AG08396 (cell line): ENCODE data around the gene CES4A.
"Not testable (repeated sequence)": the region's sequence is repeated elsewhere in the genome, so short reads cannot be mapped to it uniquely, and the experiment has no call there.

Source experiments
- DNase-seq: peaks from one replicate; pipeline ENCODE4 v3.0.0; 2012; ENCODE audit warnings: low spot score, mixed read lengths

Gene CES4A

DNA sequence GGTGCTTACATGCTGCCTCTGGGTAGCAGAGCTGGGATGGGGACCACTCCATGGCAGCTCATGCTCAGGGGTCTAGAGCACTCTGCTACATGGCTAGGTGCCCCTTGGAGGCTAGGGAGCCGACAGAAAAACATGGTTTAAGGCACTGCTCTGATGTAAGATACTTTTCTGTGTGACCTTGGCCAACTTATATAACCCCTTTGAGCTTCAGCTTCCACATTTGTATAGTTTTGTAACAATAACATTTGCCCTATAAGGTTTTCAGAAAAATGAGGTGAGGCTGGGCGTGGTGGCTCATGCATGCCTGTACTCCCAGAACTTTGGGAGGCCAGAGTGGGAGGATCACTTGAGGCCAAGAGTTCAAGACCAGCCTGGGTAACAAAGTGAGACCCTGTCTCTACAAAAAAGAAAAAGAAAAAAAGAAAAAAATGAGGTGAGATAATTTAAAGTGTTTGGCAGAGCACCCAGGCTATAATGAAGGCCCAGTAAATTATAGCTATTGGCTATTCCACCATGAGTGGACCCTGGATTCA is 3.2 kb downstream of the CES4A start:
- no peak for DNase-seq

- not testable (repeated sequence) for DNase-seq
Measured at GRCh38 chr16:66993558-66993957, 5.2 kb downstream of the CES4A start.

DNA sequence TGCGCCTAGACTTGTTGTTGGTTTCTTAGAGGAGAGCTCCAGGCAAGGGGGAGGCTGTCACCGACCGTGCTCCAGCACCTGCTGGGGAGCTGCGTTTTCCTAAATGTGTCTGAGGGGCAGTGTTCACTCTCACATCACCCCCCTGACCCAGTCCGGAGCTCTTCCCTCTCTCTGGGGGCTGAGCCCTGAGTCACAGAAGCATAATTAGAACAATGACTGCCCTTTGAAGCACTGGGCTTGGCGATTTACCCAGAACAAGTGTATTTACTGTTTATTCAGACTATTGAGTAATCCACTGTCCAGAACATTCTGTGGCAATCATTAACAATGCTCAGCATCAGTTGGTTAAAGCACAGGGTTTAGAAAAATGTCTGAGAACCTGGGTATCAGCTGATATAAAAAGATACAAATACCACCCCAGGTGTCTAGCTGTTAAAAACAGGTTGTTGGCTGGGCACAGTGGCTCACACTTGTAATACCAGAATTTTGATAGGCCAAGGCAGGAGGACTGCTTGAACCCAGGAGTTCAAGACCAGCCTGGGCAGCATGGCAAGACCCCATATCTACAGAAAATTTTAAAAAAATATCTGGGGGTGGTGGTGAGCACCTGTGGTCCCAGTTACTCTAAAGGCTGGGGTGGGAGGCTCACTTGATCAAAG is 8.1 kb downstream of the CES4A start:
- DNase-seq, result peak; percentile 75

DNA sequence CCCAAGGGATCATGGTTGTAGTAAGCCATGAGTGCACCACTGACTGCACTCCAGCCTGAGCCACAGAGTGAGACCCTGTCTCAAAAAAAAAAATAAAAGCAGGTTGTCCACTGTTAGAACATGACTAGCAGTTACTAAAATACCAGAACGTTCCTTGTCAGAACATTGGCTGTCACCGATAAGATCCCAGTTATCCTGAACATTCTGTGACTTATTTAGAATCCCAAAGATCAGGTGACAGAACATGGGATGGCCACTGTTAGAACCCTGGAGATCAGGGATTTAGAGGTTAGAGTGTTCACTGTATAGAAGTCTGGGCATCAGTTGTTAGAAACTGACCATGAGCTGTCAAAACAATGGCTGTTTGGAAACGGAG is 8.6 kb downstream of the CES4A start:
- DNase-seq, result no peak

GRCh38 chr16:67000384-67001351 is 12.3 kb downstream of the CES4A start:
- peak; percentile 84 for DNase-seq

GRCh38 chr16:67001726-67002125 is 13.3 kb downstream of the CES4A start:
- DNase-seq, result no peak

GRCh38 chr16:67006930-67007658 is 18.7 kb downstream of the CES4A start:
- DNase-seq, result no peak

- DNase-seq, result no peak
Measured at GRCh38 chr16:67009158-67009557, 20.8 kb downstream of the CES4A start.

- DNase-seq, result no peak
Measured at GRCh38 chr16:67011274-67011673, 22.9 kb downstream of the CES4A start.

GRCh38 chr16:67013233-67013822 is 24.9 kb downstream of the CES4A start:
- DNase-seq, result no peak

DNA sequence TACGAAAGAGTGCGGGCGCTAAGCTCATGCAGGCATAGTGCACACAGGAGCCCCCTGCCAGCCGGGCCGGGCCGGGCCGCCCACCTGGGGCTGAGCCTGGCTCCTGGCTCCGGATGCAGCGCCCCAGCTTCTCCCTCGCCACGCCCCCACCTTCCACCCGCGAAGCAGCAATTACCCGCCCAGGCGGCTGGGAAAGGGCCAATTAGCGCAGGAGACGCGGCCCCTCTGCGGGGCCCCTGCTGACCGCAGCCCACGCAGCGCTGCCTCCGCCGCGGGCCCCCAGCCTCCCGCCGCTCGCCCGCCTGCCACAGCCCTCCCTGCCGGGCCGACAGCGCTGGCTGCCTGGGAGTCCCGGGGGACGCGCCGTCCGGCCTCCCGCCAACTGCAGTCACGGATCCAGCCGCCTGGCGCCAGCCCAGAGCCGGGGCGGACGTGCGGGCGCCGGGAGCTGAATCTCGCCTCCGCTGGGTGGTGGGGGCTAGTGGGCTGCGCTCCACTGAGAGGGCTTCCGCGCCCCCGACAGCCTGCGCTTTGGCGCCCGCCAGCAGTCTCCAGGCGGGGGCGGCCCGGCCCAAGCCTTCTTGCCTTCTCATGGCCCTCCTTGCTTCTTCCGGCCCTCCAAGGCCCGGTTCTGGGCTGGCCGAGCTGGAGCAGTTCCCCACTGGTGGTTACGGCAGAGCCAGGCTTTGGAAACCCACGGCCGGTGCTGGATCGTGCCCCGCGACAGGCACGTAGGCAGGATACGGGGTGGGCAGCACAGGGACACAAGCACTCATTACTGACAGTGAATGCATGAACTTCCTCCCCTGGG is 25.6 kb downstream of the CES4A start:
- peak; percentile 80 for DNase-seq

DNA sequence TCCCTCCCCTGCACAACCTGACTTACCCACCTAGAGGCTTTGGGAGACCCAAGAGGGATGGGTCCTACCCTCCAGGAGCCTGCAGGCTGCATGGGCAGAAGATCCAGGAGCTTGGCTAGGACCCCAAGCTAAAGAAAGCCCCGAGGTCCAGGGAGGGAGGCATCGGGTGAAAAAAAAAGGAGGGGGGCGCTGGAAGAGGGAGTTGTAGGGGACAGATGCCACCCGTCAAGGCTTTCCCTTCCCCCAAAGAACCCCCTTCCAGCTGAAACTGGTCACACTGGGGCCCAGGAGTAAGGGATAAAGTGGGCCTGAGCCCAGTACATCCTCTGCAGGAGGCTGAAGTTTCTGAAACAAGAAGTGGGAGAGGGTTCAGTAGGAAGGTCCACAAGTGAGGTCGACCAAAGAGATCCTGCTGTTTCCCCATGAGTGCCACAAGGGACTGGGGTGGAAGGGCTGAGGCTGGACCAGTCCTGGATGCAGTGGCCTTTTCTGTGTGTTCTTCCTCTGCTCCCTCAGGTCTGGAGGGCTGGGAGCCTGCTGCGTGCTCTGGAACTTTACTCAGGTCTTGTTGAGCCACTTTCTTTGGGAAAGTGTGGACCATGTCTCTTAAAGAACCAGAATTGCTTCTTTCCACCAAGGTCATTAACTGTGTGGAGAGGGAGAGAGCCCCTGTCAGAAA is 26.4 kb downstream of the CES4A start:
- no peak for DNase-seq

DNA sequence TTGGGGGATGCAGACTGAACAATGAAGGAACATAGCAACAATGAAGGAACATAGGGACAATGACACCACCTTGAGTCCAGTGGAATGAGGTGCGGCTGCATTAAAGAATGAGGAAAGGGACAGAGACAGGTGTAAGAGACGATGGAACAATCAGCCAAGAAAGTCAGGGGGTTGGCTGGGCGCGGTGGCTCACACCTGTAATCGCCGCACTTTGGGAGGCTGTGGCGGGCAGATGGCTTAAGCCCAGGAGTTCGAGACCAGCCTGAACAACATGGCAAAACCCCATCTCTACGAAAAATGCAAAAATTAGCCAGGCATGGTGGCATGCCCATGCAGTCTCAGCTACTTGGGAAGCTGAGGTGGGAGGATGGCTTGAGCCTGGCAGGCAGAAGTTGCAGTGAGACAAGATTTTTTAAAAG is 26.9 kb downstream of the CES4A start:
- DNase-seq, result no peak

- no peak for DNase-seq
Measured at GRCh38 chr16:67016143-67016542, 27.8 kb downstream of the CES4A start.

DNA sequence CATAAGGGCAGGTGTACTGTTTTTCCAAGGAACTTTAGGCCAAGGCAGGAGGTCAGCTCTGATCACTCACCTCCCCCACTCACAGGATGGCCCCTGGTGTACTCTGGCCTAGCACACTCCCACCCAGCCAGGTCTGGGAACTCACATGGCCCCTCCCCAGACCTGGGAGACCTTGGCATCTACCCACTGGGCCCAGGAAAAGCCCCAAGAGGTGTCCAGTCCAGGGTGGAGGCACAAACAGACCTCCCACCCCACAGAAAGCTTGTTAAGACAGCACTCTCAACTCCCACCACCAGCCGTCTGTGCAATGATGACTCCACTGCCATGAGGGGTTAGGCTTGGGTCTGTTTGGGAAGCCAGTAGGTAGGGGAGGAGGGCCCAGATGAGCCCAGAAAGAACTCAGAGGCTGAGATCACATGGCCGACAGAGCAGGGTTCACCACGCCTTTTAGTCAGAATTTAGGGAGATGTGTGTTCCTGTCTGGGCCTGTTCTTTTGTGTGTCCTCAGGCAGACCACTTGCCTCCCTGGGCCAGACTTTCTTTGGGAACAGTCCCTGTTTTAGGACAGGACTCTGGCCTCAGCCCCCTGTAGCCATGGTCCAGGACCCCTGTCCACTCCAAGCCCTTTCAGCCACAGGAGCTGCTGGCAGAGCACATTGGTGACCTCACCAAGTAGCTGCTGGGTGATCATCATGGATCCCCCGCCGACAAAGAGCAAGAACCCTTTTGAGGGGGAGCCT is 28.5 kb downstream of the CES4A start:
- no peak for DNase-seq

GRCh38 chr16:67017421-67017750 is 29.0 kb downstream of the CES4A start:
- no peak for DNase-seq

DNA sequence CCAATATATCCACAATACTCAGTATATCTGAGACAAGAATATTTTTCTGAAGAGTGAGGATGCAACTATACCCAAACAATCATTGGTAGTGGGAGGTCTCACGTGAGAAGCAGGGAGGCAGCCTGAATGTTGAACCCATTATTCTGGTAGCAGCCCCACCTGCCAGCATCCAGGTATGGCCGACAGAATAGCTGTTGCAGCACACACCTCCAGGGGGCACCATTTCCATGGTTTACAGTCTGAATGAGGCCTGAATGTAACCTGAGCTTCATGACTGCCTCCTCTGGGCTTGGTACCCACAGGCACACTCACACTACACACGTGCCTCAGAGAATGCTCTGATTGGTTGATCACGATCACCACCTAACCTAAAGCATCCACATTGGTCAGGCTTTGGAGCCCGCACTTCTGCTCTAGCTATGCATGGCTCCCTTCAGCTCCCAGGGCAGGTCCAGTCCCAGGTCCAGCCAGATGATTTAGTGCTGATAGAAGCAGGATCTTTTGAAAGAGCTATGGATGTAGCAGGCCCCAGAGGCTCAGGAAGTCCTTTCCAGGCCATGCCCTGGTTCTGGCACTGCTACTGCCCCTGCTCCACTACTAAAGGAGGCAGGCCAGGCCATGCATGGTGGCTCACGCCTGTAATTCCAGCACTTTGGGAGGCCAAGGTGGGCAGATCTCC is 29.6 kb downstream of the CES4A start:
- peak; percentile 90 for DNase-seq

DNA sequence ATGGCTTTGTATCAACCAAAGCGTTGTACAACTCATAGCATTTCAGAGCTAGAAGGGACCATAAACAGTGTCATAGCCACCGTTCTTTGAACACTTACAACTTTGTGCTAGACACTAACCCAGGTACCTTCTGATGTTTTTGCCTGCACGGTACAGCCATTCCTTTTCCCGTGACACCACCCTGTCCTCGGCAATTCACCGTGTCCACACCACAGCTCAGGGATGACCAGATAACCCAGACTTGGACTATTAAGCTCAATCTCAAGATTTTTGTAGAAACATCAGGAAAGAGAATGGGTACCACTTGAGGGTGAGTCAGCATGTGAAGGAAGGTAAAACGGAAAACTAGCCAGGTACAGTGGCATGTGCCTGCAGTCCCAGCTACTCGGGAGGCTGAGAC is 30.8 kb downstream of the CES4A start:
- DNase-seq, result no peak

- DNase-seq, result no peak
Measured at GRCh38 chr16:67021321-67021720, 32.9 kb downstream of the CES4A start.
